Glutamatergic neuron (in vitro differentiated cells): Measurements from ENCODE around the gene PRKAG3. TPM values are rescaled to one million over a fixed set of nuclear protein-coding genes. Genes with fewer than 3 reads are reported as not detected.

Experiments
- DNase-seq: peaks from one replicate; pipeline ENCODE4 v3.0.0; 2022
- H3K27ac Mint-ChIP-seq: one replicate; pipeline ENCODE4 v1.8.0; 2020; ENCODE audit warnings: mild to moderate bottlenecking, mixed read lengths, inconsistent platforms; ENCODE audit not compliant: unreplicated experiment
- H3K27me3 Mint-ChIP-seq: one replicate; pipeline ENCODE4 v1.8.0; 2020; ENCODE audit warnings: mild to moderate bottlenecking, moderate library complexity, mixed read lengths, inconsistent platforms; ENCODE audit not compliant: unreplicated experiment
- H3K36me3 Mint-ChIP-seq: one replicate; pipeline ENCODE4 v1.8.0; 2020; ENCODE audit warnings: mild to moderate bottlenecking, mixed read lengths, inconsistent platforms; ENCODE audit not compliant: unreplicated experiment
- H3K4me1 Mint-ChIP-seq: one replicate; pipeline ENCODE4 v1.8.0; 2020; ENCODE audit warnings: mild to moderate bottlenecking, low read depth, mixed read lengths, inconsistent platforms; ENCODE audit not compliant: unreplicated experiment
- H3K4me3 Mint-ChIP-seq: one replicate; pipeline ENCODE4 v1.8.0; 2020; ENCODE audit warnings: mild to moderate bottlenecking, mixed read lengths, inconsistent platforms; ENCODE audit not compliant: unreplicated experiment
- H3K9me3 Mint-ChIP-seq: one replicate; pipeline ENCODE4 v1.8.0; 2020; ENCODE audit warnings: mild to moderate bottlenecking, moderate library complexity, mixed read lengths, inconsistent platforms; ENCODE audit not compliant: unreplicated experiment
- CTCF ChIP-seq: fragments of 200-600 bp; sonication (generic); IDR thresholded peaks from one replicate; pipeline ENCODE4 v1.5.0; 2021; ENCODE audit not compliant: partially characterized antibody, unreplicated experiment
- total RNA-seq: library from RNA; stranded (reverse); fragmentation: NEBNext Ultra II Directional; extraction: Animal tissue kit (Norgen Biotek cat#: 25700); gene quantifications from one replicate; pipeline ENCODE4 v1.2.1, GENCODE V29; 2021; ENCODE audit not compliant: unreplicated experiment

The PRKAG3 gene
- total RNA-seq, 1 donor from 2014 or later, result not detected

DNA sequence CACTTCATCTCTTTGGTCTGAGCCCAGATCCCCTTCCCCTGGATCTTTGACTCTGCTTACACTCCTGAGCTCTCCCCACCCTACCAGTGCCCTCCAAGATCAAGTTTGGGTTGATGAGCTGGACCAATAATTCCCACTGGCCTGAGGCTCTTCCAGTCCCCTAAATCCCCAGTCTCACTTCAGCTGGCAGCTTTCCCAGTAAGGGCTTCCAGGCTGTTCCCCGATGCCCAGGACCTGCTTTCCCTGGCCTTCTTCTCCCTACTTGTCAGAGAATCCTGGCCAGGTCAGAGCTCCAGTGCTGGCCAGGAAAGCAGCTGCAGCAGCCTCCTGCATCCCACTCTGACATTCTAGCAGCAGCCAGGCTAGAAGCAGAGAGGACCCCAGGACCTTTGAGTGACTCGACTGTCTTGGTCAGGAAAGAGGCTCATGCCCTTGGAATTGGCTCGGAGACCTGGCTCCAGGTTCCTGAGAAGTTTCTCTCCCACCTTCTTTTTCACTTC lies 31.5 kb upstream of the PRKAG3 start:
- DNase-seq, result no peak
- no peaks in the 10 kb centered on the region for H3K4me1 Mint-ChIP-seq
- H3K4me3 Mint-ChIP-seq, result no peak overlapping the region
- H3K27me3 Mint-ChIP-seq, result peaks cover 22% of the 10 kb centered on the region
- no peaks in the 10 kb centered on the region for H3K36me3 Mint-ChIP-seq
- TF ChIP-seq CTCF, result no peak
- H3K27ac Mint-ChIP-seq, result no peak overlapping the region
- H3K9me3 Mint-ChIP-seq, result no peaks in the 10 kb centered on the region

GRCh38 chr2:218861645-218862318 lies 30.2 kb upstream of the PRKAG3 start:
- TF ChIP-seq CTCF, result no peak
- no peaks in the 10 kb centered on the region for H3K9me3 Mint-ChIP-seq
- no peak for DNase-seq
- no peaks in the 10 kb centered on the region for H3K36me3 Mint-ChIP-seq
- no peak overlapping the region for H3K4me3 Mint-ChIP-seq
- peaks cover 23% of the 10 kb centered on the region for H3K27me3 Mint-ChIP-seq
- peaks cover 2% of the 10 kb centered on the region for H3K4me1 Mint-ChIP-seq
- H3K27ac Mint-ChIP-seq, result no peak overlapping the region

- H3K27ac Mint-ChIP-seq, result no peak overlapping the region
- H3K36me3 Mint-ChIP-seq, result no peaks in the 10 kb centered on the region
- peak overlapping the region; percentile 63 for H3K4me3 Mint-ChIP-seq
- TF ChIP-seq CTCF, result no peak
- DNase-seq, result peak; percentile 76
- peaks cover 27% of the 10 kb centered on the region for H3K27me3 Mint-ChIP-seq
- H3K4me1 Mint-ChIP-seq, result peaks cover 7% of the 10 kb centered on the region
- peaks cover 2% of the 10 kb centered on the region for H3K9me3 Mint-ChIP-seq
These were observed 29.4 kb upstream of the PRKAG3 start for GRCh38 chr2:218860950-218861381.

GRCh38 chr2:218859988-218860831 lies 28.6 kb upstream of the PRKAG3 start:
- TF ChIP-seq CTCF, result no peak
- Mint-ChIP-seq H3K36me3 (no peaks in the 10 kb centered on the region), H3K9me3 (peaks cover 2% of the 10 kb centered on the region), H3K27ac (no peak overlapping the region), H3K4me3 (peak overlapping the region; percentile 77), H3K4me1 (peaks cover 10% of the 10 kb centered on the region), H3K27me3 (peaks cover 30% of the 10 kb centered on the region)
- no peak for DNase-seq
